Testis (tissue), 2 donors: ENCODE measurements around the gene GLI2.

ENCODE experiments used
- POLR2A ChIP-seq: fragments of 450-650 bp; IDR thresholded peaks from one replicate; pipeline ENCODE4 v1.6.1; 2017; ENCODE audit warnings: antibody characterized with exemption, mild to moderate bottlenecking, moderate library complexity
- TF ChIP-seq, protein P1 (sequence below), 3 experiments: fragments of 450-650 bp in 2 of 3; fragments of 200-600 bp in 1 of 3; sonication (generic) in 1 of 3; IDR thresholded peaks; one replicate each; pipeline ENCODE4 v1.5.1; 2016 to 2019; ENCODE audit warnings: antibody characterized with exemption in 3 of 3, mild to moderate bottlenecking in 2 of 3, moderate library complexity in 1 of 3

- TF ChIP-seq, protein P1, sequence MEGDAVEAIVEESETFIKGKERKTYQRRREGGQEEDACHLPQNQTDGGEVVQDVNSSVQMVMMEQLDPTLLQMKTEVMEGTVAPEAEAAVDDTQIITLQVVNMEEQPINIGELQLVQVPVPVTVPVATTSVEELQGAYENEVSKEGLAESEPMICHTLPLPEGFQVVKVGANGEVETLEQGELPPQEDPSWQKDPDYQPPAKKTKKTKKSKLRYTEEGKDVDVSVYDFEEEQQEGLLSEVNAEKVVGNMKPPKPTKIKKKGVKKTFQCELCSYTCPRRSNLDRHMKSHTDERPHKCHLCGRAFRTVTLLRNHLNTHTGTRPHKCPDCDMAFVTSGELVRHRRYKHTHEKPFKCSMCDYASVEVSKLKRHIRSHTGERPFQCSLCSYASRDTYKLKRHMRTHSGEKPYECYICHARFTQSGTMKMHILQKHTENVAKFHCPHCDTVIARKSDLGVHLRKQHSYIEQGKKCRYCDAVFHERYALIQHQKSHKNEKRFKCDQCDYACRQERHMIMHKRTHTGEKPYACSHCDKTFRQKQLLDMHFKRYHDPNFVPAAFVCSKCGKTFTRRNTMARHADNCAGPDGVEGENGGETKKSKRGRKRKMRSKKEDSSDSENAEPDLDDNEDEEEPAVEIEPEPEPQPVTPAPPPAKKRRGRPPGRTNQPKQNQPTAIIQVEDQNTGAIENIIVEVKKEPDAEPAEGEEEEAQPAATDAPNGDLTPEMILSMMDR (IDR thresholded peaks at IDR 0.05): no peak
- TF ChIP-seq POLR2A: no peak
Measured at GRCh38 chr2:120761911-120762310, 26.2 kb downstream of the GLI2 start.
